Measurements from ENCODE around the gene LDHB.
"Not testable (repeated sequence)": the region's sequence is repeated elsewhere in the genome, so short reads cannot be mapped to it uniquely, and the experiment has no call there.

LDHB gene

DNA sequence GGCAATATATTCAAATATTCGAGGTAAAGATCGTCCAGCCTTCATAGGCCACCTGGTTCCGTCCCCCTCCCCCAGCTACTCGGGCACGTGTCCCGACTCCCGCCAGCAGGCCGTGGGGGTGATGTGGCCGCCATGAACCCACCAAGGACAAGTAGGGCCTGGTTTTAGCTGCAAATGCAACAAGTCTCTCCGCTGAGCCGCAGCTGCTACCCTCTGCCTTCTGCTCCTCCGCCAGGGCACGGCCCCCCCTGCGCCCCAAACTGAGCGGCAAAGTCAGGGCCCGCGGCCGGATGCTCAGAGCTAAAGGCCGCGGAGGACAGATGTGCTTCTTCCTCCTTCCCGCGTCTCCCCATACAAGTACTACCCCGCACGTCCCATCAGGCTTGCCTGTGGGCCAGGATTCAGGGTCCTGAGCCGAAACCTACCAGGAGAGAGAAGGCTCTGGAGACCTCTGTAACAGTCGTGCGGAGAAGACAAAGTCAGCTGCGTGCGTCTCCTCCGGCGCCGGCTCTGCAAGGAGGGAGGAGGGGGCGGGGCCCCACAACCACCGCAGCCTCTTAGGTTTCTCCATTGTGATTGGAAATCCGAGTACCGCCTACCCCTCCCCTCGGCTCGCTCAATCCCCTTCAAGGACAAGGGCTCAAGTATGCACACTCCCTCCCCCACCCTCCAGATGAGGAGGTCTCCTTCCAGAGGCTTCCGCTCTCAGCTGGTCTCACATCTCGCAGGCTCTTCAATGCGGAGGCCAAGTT is at the start of gene LDHB:
Gene LDHB, minus strand, starts transcription at position 517 of the 752 bp plus-strand sequence. CDS start 3,171 bp downstream, outside the sequence.
- in situ Hi-C loops (cut with HindIII; ENCODE audit: low sequenced_read_pairs), result no loop called here

GRCh38 chr12:21704847-21705246 is 47.2 kb upstream of the LDHB start:
- in situ Hi-C loops (cut with HindIII; ENCODE audit: low sequenced_read_pairs), result no loop called here

DNA sequence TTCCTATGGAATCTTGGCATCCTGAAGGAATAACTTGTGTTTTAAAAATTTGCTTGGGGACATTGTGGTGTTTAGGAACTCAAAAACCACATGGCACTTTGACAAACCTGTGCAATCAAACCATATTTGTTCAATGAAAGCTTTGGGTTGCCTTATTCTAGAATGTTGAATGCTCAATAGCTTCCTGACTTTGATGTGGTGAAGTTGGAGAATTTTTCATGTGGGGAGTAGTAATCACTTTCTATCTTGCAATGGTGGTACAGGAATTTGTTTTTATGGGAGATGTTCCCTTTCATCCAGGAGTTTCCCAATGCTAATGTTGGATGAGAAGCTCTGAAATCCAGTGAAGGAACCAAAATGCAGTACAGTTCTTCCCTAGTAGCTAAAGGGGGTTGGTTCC is 42.2 kb upstream of the LDHB start:
- in situ Hi-C loops (cut with HindIII; ENCODE audit: low sequenced_read_pairs), result no loop called here

GRCh38 chr12:21697904-21698630 is 40.4 kb upstream of the LDHB start:
- in situ Hi-C loops (cut with HindIII; ENCODE audit: low sequenced_read_pairs), result no loop called here

DNA sequence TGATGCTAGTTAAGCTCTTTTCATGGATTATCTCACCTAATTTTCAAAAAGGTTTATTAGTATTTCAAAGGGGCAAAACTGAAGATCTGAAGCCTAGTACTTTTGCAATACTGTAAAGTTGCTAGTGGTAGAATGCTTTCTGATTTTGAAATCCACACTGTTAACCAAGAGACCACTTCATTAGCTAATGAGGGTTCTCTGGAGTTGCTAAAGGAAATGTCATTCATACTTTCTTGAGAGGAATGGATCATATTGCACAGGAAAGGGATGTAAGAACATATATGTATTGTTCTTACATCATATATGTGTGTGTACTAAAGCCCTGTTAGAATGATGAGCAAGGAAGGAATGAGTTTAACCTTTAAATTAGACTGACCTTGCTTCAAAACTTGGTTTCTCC is 39.0 kb upstream of the LDHB start:
- in situ Hi-C loops (cut with HindIII; ENCODE audit: low sequenced_read_pairs), result no loop called here

GRCh38 chr12:21695986-21696385 is 38.3 kb upstream of the LDHB start:
- in situ Hi-C loops (cut with HindIII; ENCODE audit: low sequenced_read_pairs), result no loop called here

DNA sequence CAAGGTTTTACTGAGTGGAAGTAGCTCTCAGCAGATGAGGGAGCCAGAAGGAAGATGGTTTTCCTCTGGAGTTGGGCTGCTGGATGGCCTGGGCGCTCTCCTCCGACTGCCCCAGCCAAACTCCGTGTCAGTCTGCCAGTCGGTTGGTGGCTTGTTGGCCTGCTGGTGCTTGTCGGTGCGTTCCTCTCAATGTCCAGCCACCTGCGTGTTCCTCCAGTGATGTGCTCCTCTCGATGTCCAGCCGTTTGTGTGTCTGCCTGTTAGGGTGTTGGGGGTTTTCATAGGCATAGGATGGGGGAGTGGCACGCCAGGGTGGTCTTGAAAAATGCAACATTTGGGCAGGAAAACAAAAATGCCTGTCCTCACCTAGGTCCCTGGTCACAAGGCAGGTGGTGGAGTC is 37.0 kb upstream of the LDHB start:
- in situ Hi-C loops (cut with HindIII; ENCODE audit: low sequenced_read_pairs), result no loop called here

DNA sequence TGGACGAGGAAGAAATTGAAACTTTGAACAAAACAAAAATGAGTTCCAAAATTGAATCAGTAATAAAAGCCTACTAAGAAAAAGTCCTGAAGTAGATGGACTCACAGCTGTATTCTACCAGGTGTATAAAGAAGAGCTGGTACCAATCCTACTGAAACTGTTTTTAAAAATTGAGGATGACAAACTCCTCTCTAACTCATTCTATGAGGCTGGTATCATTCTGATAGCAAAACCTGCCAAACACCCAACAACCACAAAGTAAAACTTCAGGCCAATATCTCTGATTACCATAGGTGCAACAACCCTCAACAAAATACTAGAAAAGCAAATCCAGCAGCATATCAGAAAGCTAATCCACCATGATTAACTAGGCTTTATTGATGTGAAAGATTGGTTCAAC is 33.9 kb upstream of the LDHB start:
- in situ Hi-C loops (cut with HindIII; ENCODE audit: low sequenced_read_pairs), result no loop called here

DNA sequence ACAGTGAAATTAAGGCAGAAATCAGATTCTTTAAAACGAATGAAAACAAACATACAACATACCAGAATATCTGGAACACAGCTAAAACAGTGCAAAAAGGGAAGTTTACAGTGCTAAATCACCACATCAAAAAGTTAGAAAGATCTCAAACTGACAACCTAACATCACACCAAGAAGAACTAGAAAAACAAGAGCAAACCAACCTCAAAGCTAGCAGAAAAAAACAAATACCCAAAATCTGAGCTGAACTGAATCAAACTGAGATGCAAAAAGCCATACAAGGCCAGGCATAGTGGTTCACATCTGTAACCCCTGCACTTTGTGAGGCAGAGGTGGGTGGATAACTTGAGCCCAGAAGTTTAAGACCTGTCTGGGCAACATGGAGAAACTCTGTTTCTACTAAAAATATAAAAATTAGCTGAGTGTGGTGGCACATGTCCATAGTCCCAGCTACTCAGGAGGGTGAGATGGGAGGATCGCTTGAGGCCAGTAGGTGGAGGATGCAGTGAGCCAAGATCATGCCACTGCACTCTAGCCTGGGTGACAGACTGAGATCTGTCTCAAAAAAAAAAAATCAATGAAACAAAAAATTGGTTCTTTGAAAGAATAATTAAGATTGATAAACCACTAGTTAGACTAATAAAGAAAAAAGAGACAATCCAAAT is 33.2 kb upstream of the LDHB start:
- in situ Hi-C loops (cut with HindIII; ENCODE audit: low sequenced_read_pairs), result no loop called here

DNA sequence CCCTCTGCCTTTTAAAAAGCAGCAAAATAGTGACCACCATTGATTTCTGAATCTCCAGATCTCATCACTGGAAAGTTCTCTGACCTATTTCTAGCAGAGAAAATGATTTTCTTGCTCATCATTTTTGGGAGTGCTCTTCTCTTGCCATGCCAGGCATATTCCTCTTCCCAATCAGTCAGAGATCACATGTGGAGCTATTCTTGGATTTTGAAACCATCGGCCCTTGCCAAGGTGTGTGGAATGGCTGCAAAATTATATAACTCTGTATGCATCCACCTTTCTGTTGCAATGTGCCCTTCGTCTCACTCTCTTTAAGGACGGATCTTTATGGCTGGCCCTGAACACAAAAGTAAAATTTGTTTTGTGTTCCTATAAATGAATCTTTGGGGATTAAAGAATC is 25.5 kb upstream of the LDHB start:
- in situ Hi-C loops (cut with HindIII; ENCODE audit: low sequenced_read_pairs), result no loop called here

- in situ Hi-C loops (cut with HindIII; ENCODE audit: low sequenced_read_pairs), result no loop called here
These were observed 21.3 kb upstream of the LDHB start for GRCh38 chr12:21678959-21679358.

- in situ Hi-C loops (cut with HindIII; ENCODE audit: low sequenced_read_pairs), result no loop called here
These were observed 20.1 kb upstream of the LDHB start for GRCh38 chr12:21677622-21678277.

DNA sequence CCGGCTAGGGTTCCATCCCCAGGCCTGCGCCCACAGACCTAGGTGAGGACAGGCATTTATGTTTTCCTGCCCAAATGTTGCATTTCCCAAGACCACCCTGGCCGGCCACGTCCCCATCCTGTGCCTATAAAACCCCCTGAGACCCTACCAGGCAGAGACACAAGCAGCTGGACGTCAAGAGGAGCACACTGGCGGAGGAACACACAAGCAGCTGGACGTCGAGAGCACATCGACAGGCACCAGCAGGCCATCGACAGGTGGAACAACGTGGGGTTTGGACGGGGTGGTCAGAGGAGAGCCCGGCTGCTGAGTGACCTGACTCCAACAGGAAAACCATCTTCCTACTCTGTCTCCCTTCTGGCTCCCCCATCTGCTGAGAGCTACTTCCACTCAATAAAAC is 19.6 kb upstream of the LDHB start:
- in situ Hi-C loops (cut with HindIII; ENCODE audit: low sequenced_read_pairs), result no loop called here

DNA sequence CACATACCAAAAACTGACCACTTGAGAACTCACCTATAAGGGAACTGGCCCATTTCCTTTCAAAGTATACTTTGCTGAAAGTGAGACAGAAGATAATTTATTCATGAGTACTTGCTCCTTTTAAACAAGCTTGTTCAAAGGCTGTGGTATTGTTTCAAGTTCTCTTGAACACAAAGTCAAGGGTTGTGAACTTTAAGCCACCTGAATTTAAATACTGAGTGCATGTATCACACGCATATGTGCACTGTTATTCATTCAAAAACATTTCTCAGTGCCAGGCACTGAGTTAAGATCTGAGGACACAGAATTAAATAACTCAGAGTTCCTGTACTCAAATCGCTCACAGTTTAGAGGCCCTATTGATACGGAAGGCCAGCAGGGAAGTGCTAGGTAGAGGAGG is 19.1 kb upstream of the LDHB start:
- in situ Hi-C loops (cut with HindIII; ENCODE audit: low sequenced_read_pairs), result no loop called here

- in situ Hi-C loops (cut with HindIII; ENCODE audit: low sequenced_read_pairs), result no loop called here
These were observed 18.0 kb upstream of the LDHB start for GRCh38 chr12:21675641-21676040.

DNA sequence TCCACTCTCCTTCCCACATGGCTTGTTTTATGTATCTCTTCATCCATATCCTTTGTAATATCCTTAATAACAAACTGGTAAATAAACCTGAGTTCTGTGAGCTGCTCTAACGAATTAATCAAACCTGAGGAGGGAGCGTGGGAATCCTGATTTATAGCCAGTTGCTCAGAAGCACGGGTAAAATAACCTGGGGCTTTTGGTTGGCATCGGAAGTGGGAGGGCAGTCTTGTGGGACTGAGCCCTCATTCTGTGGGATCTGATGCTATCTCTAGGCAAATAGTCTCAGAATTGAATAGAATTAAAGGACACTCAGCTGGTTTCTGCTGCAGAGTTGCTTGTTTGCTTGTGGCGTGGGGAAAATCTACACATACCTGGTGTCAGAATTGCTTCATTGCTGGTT is 17.5 kb upstream of the LDHB start:
- in situ Hi-C loops (cut with HindIII; ENCODE audit: low sequenced_read_pairs), result no loop called here

GRCh38 chr12:21673830-21674552 is 16.3 kb upstream of the LDHB start:
- in situ Hi-C loops (cut with HindIII; ENCODE audit: low sequenced_read_pairs), result not testable (repeated sequence)

DNA sequence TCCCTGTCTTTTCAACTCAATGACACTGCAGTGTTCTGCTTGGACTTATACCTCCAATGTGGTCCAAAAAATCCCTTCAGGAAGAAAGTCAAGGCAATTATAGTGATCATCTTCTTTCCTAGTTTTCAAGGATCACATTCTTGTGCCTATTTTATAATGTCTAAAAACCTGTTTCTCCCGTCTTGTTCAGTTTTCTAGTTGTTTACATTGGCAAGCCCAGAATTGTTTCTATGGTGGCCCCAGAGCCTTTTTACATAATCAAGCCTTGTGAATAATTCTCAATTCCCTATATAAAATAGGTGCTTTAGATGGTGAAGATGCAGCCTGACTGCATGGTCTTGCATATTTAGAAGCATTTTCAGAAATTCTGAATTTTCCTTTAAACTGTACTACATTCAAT is 14.5 kb upstream of the LDHB start:
- in situ Hi-C loops (cut with HindIII; ENCODE audit: low sequenced_read_pairs), result no loop called here

DNA sequence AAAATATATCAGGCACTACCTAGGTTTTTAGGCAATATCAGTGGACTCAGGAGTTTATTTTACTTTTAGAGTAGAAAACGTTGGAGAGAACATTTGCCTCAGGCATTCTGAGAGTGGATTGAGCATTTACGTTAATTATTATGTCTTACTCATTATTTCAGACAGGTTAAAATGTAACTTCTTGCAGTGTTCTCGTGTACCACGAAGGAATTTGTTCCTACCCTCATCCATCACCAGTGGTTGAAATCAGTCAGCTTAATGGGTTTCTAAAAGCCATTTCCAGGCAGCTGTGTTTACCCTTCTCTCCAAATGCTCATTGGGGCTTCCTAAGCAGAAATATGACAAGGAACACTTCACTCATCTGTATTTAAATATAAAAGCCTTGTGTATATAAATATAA is 9.1 kb upstream of the LDHB start:
- in situ Hi-C loops (cut with HindIII; ENCODE audit: low sequenced_read_pairs), result no loop called here

DNA sequence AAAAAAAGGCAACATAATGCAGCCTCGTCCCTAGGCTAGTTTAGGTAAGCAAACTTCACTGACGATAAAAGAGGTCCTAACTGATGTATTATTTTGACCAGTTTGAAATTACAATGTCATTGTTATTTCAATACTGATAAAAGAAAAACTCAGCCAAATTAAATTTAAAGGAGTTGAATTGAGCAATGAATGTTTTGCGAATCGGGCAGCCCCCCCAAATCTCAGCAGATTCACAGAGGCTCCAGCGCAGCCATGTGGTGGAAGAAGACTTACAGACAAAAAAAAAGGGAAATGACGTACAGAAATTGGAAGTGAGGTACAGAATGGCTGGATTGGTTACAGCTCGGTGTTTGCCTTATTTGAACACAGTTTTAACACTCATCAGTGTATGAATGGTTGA is 8.2 kb upstream of the LDHB start:
- in situ Hi-C loops (cut with HindIII; ENCODE audit: low sequenced_read_pairs), result no loop called here

All from endothelial cell of hepatic sinusoid (primary cell).